Right ventricle myocardium superior (tissue), 1 donor: ENCODE results near the gene MAK. TPM values are rescaled to one million over a fixed set of nuclear protein-coding genes. Genes with fewer than 3 reads are reported as not detected.
"Not testable (repeated sequence)": the region's sequence is repeated elsewhere in the genome, so short reads cannot be mapped to it uniquely, and the experiment has no call there.

Experiments used
- ATAC-seq: fragments of 200-7000 bp; cut with Tn5 transposase; one replicate; pipeline ENCODE4 v1.9.1; 2020; ENCODE audit warnings: mild to moderate bottlenecking; ENCODE audit not compliant: poor library complexity
- DNase-seq: peaks from one replicate; pipeline ENCODE4 v3.0.0-alpha.2; 2020
- intact Hi-C: fragments of 100-400 bp; cut with DNase I; formaldehyde crosslinking; loops from one replicate; pipeline ENCODE4 v1.11.2; 2022
- long read RNA-seq: library from polyadenylated mRNA; unstranded; transcript quantifications from one replicate; pipeline ENCODE4 v2.0.0, GENCODE V29; 2021
- total RNA-seq: library from RNA; stranded (reverse); fragmentation: NEBNext Ultra II Directional; extraction: Animal tissue kit (Norgen Biotek cat#: 25700); gene quantifications from one replicate; pipeline ENCODE4 v1.2.1, GENCODE V29; 2021
- donor health status: DM: no; HTN: yes; CAD: no; lungs with severe emphysema.

MAK gene, protein sequence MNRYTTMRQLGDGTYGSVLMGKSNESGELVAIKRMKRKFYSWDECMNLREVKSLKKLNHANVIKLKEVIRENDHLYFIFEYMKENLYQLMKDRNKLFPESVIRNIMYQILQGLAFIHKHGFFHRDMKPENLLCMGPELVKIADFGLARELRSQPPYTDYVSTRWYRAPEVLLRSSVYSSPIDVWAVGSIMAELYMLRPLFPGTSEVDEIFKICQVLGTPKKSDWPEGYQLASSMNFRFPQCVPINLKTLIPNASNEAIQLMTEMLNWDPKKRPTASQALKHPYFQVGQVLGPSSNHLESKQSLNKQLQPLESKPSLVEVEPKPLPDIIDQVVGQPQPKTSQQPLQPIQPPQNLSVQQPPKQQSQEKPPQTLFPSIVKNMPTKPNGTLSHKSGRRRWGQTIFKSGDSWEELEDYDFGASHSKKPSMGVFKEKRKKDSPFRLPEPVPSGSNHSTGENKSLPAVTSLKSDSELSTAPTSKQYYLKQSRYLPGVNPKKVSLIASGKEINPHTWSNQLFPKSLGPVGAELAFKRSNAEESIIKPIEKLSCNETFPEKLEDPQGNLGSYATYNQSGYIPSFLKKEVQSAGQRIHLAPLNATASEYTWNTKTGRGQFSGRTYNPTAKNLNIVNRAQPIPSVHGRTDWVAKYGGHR
- not detected for total RNA-seq
- long read RNA-seq, partial matches to known transcripts: 0 of 2 reads
- long read RNA-seq, other reads (novel, unspliced or antisense): 1 of 2 reads

- intact Hi-C loops: no loop called here
- DNase-seq: peak; percentile 88
- ATAC-seq: peak; percentile 98
Measured at GRCh38 chr6:10837995-10838793, at the start of gene MAK. Gene MAK, minus strand, starts transcription at chr6:10838539. Its CDS starts 7,891 bp downstream, at chr6:10830648.

GRCh38 chr6:10886691-10887502 is 48.6 kb upstream of the MAK start, which contains the start of gene SYCP2L:
Gene SYCP2L, plus strand, starts transcription at chr6:10887052. Its CDS starts 75 bp downstream, at chr6:10887127.
- intact Hi-C loops: no loop called here
- ATAC-seq (peak; percentile 38), DNase-seq (no peak)

GRCh38 chr6:10886365-10886690 is 48.0 kb upstream of the MAK start:
- intact Hi-C loops, ATAC-seq, DNase-seq: not testable (repeated sequence)

DNA sequence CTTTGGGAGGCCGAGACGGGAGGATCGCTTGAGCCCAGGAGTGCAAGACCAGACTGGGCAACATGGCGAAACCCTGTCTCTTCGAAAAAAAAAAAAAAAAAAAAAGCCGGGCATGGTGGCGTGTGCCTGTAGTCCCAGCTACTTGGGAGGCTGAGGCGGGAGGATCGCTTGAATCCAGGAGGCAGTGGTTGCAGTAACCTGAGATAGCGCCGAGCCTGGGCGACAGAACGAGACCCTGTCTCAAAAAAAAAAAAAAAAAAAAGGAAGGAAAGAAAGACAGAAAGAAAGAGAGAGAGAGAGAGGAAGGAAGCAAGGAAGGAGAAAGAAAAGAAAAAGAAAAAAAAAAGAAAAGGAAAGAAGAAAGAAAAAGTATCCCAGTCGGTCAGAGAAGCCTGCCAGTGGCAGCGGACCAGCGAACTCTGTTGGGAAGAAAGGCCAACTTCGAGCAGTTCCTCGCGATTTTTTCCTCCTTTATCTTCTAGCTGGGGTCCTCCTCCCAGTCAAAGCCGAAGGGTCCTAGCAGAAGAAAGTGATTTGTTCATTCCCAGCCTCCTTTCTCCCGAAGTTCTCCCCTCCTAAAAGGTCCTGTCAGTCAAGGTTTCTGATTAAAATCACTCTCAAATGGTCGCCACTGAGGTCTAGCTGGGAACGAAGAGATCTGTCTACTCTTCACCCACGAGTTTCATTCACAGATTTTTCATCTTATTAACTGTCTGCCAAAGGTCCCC is 46.1 kb upstream of the MAK start:
- DNase-seq: no peak
- ATAC-seq: no peak
- intact Hi-C loops: no loop called here

DNA sequence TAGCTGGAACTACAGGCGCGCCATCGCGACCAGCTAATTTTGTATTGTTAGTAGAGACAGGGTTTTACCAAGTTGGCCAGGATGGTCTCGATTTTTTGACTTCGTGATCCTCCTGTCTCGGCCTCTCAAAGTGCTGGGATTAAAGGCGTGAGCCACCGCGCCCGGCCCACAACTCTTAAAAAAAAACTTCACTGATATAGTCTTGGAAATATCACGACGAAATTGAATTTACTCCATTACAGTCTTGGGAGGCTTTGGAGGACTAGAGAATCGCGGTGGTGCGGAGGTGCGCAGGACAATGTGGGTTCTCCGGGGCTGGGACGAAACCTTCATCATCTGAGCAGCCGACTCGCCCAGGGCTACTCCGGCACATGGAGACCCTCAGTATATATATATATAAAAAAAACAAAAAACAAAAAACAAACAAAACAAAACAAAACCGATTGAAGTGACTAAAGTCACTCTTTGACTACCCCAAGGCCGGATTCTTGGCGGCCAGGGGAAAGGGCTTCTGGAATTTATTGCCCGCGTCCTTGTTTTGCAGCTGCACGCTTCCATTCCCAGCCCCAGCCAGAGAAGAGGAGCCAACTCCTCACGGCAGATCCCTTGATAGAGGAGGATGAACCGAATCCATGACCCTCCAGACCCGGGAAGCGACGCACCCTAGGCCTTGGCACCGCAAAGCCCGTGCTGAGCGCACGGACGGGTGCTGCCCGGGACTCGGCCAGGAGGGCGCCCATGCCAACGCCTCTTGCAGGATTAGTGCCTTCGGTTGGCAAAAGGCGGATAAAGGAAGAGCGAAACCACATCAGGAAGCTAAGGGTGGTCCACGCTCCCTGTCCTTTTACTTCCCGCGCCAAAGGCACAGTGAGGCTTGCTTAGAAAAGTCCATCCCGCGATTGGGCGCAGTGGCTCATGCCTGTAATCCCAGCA is 45.2 kb upstream of the MAK start:
- intact Hi-C loops: no loop called here
- ATAC-seq (no peak), DNase-seq (no peak)

DNA sequence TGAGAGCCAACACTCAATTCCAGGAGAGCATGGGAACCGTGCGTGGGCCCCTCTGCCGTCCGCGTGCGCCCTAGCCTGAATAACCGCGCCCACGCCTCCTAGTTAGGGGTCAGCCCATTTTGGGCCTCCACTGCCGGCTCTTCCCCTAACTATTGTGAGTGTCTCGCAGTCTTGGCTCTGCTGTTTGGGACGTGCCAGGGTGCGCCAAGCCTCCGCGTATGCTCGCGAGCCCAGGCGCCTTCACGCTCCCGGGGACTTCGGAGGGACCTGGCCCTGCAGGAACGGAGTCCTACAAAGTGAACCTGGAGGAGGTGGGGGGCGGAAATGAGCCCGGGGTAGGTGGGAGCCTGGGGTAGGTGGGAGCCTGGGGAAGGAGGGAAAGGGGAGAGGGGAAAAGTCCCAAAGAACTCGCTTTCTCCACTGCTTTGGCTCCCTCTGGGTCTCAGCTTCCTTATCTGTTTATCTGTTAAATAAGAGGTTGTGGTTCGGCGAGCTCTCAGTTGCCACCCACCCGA is 44.4 kb upstream of the MAK start:
- ATAC-seq: no peak
- DNase-seq: no peak
- intact Hi-C loops: no loop called here

- DNase-seq, ATAC-seq, intact Hi-C loops: not testable (repeated sequence)
Measured at GRCh38 chr6:10882253-10882630, 43.9 kb upstream of the MAK start.

- intact Hi-C loops: no loop called here
- no peak for DNase-seq
- ATAC-seq: no peak
Measured at GRCh38 chr6:10880366-10880765, 42.0 kb upstream of the MAK start.

DNA sequence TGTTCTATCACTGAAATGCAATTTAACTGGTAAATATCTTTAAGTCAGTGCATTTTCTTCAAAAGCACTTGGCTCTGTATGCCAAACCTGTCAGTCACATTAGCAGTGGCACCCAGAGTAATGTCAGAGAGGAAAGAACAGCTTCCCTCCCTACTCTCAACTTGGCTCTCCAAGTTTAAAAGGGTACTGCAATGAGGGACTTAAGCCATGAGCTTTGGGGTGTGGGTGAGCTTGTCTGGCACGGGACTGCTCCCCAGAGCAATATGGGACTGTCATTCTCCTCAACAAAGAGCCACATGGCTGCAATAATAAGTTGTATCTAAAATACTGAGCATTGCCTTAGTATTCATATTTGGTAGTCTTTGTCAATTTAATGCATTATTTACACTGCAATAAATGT is 39.5 kb upstream of the MAK start:
- no peak for ATAC-seq
- DNase-seq: no peak
- intact Hi-C loops: no loop called here

GRCh38 chr6:10877012-10877411 is 38.7 kb upstream of the MAK start:
- no peak for ATAC-seq
- intact Hi-C loops: no loop called here
- DNase-seq: no peak

DNA sequence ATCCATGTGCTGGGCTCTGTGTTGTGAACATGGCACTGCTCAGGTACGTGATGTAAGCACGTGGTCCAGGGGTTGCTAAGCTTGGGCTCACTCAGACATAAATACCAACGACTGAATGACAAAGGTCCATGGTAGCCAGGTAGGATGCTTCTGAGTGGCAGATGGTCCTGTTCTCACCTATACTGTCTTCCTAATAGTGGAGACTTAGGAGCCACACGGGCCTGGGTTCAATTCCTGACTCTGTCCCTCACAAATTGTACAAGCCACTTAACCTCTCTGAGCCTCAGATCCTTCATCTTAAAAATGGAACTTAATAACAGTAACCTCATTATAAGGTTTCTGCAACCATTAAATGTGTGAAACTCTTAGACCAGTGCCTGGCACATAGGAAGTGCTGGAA is 36.7 kb upstream of the MAK start:
- intact Hi-C loops: no loop called here
- DNase-seq (no peak), ATAC-seq (no peak)

- DNase-seq (no peak), ATAC-seq (no peak)
- intact Hi-C loops: no loop called here
Measured at GRCh38 chr6:10874207-10874606, 35.9 kb upstream of the MAK start.

GRCh38 chr6:10873374-10873773 is 35.0 kb upstream of the MAK start:
- ATAC-seq (no peak), DNase-seq (no peak)
- intact Hi-C loops: no loop called here

- intact Hi-C loops: no loop called here
- no peak for DNase-seq
- no peak for ATAC-seq
Measured at GRCh38 chr6:10867952-10868351, 29.6 kb upstream of the MAK start.

- DNase-seq, intact Hi-C loops, ATAC-seq: not testable (repeated sequence)
Measured at GRCh38 chr6:10866709-10867108, 28.4 kb upstream of the MAK start.

DNA sequence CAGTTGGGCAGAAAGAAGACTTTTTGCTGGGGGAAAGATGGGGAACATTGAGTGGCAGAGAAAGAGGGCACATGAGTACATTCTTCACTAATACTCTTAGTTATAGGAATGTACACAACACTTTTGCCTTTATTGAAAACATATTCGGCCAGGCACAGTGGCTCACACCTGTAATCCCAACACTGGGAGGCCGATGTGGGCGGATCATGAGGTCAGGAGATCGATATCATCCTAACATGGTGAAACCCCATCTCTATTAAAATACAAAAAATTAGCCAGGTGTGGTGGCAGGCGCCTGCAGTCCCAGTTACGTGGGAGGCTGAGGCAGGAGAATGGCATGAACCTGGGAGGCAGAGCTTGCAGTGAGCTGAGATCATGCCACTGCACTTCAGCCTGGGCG is 24.7 kb upstream of the MAK start:
- DNase-seq, ATAC-seq, intact Hi-C loops: not testable (repeated sequence)

- ATAC-seq: no peak
- intact Hi-C loops: no loop called here
Measured at GRCh38 chr6:10862361-10862760, 24.0 kb upstream of the MAK start.

More at GRCh38 chr6:10862361-10862760, 24.0 kb upstream of the MAK start:
- no peak for DNase-seq
